ENCODE measurements around the gene KLHDC3.

Gene KLHDC3

GRCh38 chr6:43013843-43014433, at the start of gene KLHDC3, which contains the start of gene MEA1:
TSS of gene KLHDC3 (plus strand) at chr6:43014249. CDS start at chr6:43017193, 2,944 bp downstream.
TSS of gene MEA1 (minus strand) at chr6:43013946. CDS start at chr6:43013813, 133 bp downstream.
- peak; percentile 95 for DNase-seq (ENCODE audit: low read depth)

- DNase-seq (ENCODE audit: low read depth): no peak
Measured at GRCh38 chr6:42966571-42966970, 47.5 kb upstream of the KLHDC3 start.

GRCh38 chr6:42967228-42967627, 46.8 kb upstream of the KLHDC3 start:
- no peak for DNase-seq (ENCODE audit: low read depth)

GRCh38 chr6:42968126-42968701, 45.8 kb upstream of the KLHDC3 start:
- DNase-seq (ENCODE audit: low read depth): no peak

- DNase-seq (ENCODE audit: low read depth): no peak
Measured at GRCh38 chr6:42968783-42969182, 45.3 kb upstream of the KLHDC3 start.

GRCh38 chr6:42969431-42969830, 44.6 kb upstream of the KLHDC3 start:
- no peak for DNase-seq (ENCODE audit: low read depth)

- no peak for DNase-seq (ENCODE audit: low read depth)
Measured at GRCh38 chr6:42969934-42970333, 44.1 kb upstream of the KLHDC3 start.

GRCh38 chr6:42970871-42971612, 43.0 kb upstream of the KLHDC3 start:
- no peak for DNase-seq (ENCODE audit: low read depth)

GRCh38 chr6:42971746-42972327, 42.2 kb upstream of the KLHDC3 start:
- DNase-seq (ENCODE audit: low read depth): no peak

GRCh38 chr6:42973926-42974325, 40.1 kb upstream of the KLHDC3 start:
- no peak for DNase-seq (ENCODE audit: low read depth)

GRCh38 chr6:42974919-42975505, 39.0 kb upstream of the KLHDC3 start:
- no peak for DNase-seq (ENCODE audit: low read depth)

GRCh38 chr6:42978487-42978838, 35.6 kb upstream of the KLHDC3 start:
- no peak for DNase-seq (ENCODE audit: low read depth)

GRCh38 chr6:42978839-42979522, 35.1 kb upstream of the KLHDC3 start, which contains the start of gene PEX6:
TSS of gene PEX6 (minus strand) at chr6:42979181. CDS start at chr6:42979150, 31 bp downstream.
- DNase-seq (ENCODE audit: low read depth): peak; percentile 79

- DNase-seq (ENCODE audit: low read depth): no peak
Measured at GRCh38 chr6:42979523-42980177, 34.4 kb upstream of the KLHDC3 start.

GRCh38 chr6:42981836-42982235, 32.2 kb upstream of the KLHDC3 start:
- no peak for DNase-seq (ENCODE audit: low read depth)

- peak; percentile 95 for DNase-seq (ENCODE audit: low read depth)
Measured at GRCh38 chr6:42984001-42984923, 29.8 kb upstream of the KLHDC3 start, which contains the start of gene PPP2R5D. TSS of gene PPP2R5D (plus strand) at chr6:42984570. CDS start at chr6:42984678, 108 bp downstream.

GRCh38 chr6:42984924-42985475, 29.0 kb upstream of the KLHDC3 start:
- no peak for DNase-seq (ENCODE audit: low read depth)

- no peak for DNase-seq (ENCODE audit: low read depth)
Measured at GRCh38 chr6:42987533-42988451, 26.3 kb upstream of the KLHDC3 start.
